MG63 (cell line): ENCODE results near the gene SORL1. TPM values are rescaled to one million over a fixed set of nuclear protein-coding genes. Genes with fewer than 3 reads are reported as not detected.
"Not testable (repeated sequence)": the region's sequence is repeated elsewhere in the genome, so short reads cannot be mapped to it uniquely, and the experiment has no call there.

Experiments
- DNase-seq: peaks from one replicate; pipeline ENCODE4 v3.0.0-alpha.2; 2020
- H3K27me3 ChIP-seq: fragments of 250-450 bp; sonication (Bioruptor Pico); 2 replicates; pipeline ENCODE4 v1.5.1; 2020; ENCODE audit warnings: mild to moderate bottlenecking, moderate library complexity
- H3K36me3 ChIP-seq: fragments of 250-450 bp; sonication (Bioruptor Pico); 2 replicates; pipeline ENCODE4 v1.5.1; 2020; ENCODE audit warnings: mild to moderate bottlenecking, moderate library complexity
- H3K4me3 ChIP-seq: fragments of 250-450 bp; sonication (Bioruptor Pico); 2 replicates; pipeline ENCODE4 v1.5.1; 2020; ENCODE audit warnings: mild to moderate bottlenecking, moderate library complexity
- H3K9me3 ChIP-seq: fragments of 250-450 bp; sonication (Bioruptor Pico); 2 replicates; pipeline ENCODE4 v1.5.1; 2020; ENCODE audit warnings: mild to moderate bottlenecking, moderate library complexity
- total RNA-seq: library from RNA; depleted of rRNA; stranded (reverse); fragments of >200 nt; shearing (Covaris generic); gene quantifications from 2 replicates; pipeline ENCODE4 v1.2.3, GENCODE V29; 2014; ENCODE audit warnings: low replicate concordance

Gene SORL1
- total RNA-seq, 1 experiment from 2014 or later: 0.69 TPM

GRCh38 chr11:121479698-121480238, 27.7 kb downstream of the SORL1 start:
- no peaks in the 10 kb centered on the region for H3K27me3 ChIP-seq
- H3K4me3 ChIP-seq: no peak overlapping the region
- DNase-seq: no peak
- no peaks in the 10 kb centered on the region for H3K36me3 ChIP-seq
- no peaks in the 10 kb centered on the region for H3K9me3 ChIP-seq

GRCh38 chr11:121481484-121482230, 29.5 kb downstream of the SORL1 start:
- not testable (repeated sequence) for H3K9me3 ChIP-seq, H3K36me3 ChIP-seq, H3K4me3 ChIP-seq, H3K27me3 ChIP-seq, DNase-seq

GRCh38 chr11:121482231-121483129, 30.4 kb downstream of the SORL1 start:
- no peaks in the 10 kb centered on the region for H3K27me3 ChIP-seq
- H3K4me3 ChIP-seq: no peak overlapping the region
- no peaks in the 10 kb centered on the region for H3K9me3 ChIP-seq
- no peaks in the 10 kb centered on the region for H3K36me3 ChIP-seq
- DNase-seq: no peak

- DNase-seq: no peak
- H3K27me3 ChIP-seq: no peaks in the 10 kb centered on the region
- no peak overlapping the region for H3K4me3 ChIP-seq
- H3K9me3 ChIP-seq: no peaks in the 10 kb centered on the region
- H3K36me3 ChIP-seq: no peaks in the 10 kb centered on the region
These were observed 31.8 kb downstream of the SORL1 start for GRCh38 chr11:121483805-121484480.

- no peak for DNase-seq
- Histone ChIP-seq H3K4me3 (no peak overlapping the region), H3K27me3 (no peaks in the 10 kb centered on the region), H3K9me3 (no peaks in the 10 kb centered on the region), H3K36me3 (no peaks in the 10 kb centered on the region)
These were observed 33.1 kb downstream of the SORL1 start for GRCh38 chr11:121485216-121485615.

GRCh38 chr11:121486054-121486453, 33.9 kb downstream of the SORL1 start:
- Histone ChIP-seq H3K36me3 (no peaks in the 10 kb centered on the region), H3K9me3 (no peaks in the 10 kb centered on the region), H3K4me3 (no peak overlapping the region), H3K27me3 (no peaks in the 10 kb centered on the region)
- no peak for DNase-seq

GRCh38 chr11:121487191-121487590, 35.1 kb downstream of the SORL1 start:
- Histone ChIP-seq H3K4me3 (no peak overlapping the region), H3K9me3 (no peaks in the 10 kb centered on the region), H3K27me3 (no peaks in the 10 kb centered on the region), H3K36me3 (no peaks in the 10 kb centered on the region)
- DNase-seq: no peak

GRCh38 chr11:121488170-121488569, 36.1 kb downstream of the SORL1 start:
- no peaks in the 10 kb centered on the region for H3K36me3 ChIP-seq
- no peaks in the 10 kb centered on the region for H3K9me3 ChIP-seq
- DNase-seq: no peak
- H3K4me3 ChIP-seq: no peak overlapping the region
- no peaks in the 10 kb centered on the region for H3K27me3 ChIP-seq

- no peaks in the 10 kb centered on the region for H3K9me3 ChIP-seq
- H3K4me3 ChIP-seq: no peak overlapping the region
- no peaks in the 10 kb centered on the region for H3K27me3 ChIP-seq
- H3K36me3 ChIP-seq: no peaks in the 10 kb centered on the region
- DNase-seq: no peak
These were observed 36.5 kb downstream of the SORL1 start for GRCh38 chr11:121488641-121489040.

- 0 out of 2 replicates have a peak, but pooled peaks cover 2% of the 10 kb centered on the region for H3K27me3 ChIP-seq
These were observed 37.7 kb downstream of the SORL1 start for GRCh38 chr11:121489823-121490222.

GRCh38 chr11:121494355-121495099, 42.4 kb downstream of the SORL1 start:
- no peak for DNase-seq
- 0 out of 2 replicates have a peak, but pooled peaks cover 2% of the 10 kb centered on the region for H3K27me3 ChIP-seq
- H3K4me3 ChIP-seq: no peak overlapping the region
- no peaks in the 10 kb centered on the region for H3K36me3 ChIP-seq
- no peaks in the 10 kb centered on the region for H3K9me3 ChIP-seq

More at GRCh38 chr11:121489823-121490222, 37.7 kb downstream of the SORL1 start:
- no peak for DNase-seq
- Histone ChIP-seq H3K36me3 (no peaks in the 10 kb centered on the region), H3K9me3 (no peaks in the 10 kb centered on the region), H3K4me3 (no peak overlapping the region)

- Histone ChIP-seq H3K4me3 (no peak overlapping the region), H3K36me3 (no peaks in the 10 kb centered on the region), H3K27me3 (0 out of 2 replicates have a peak, but pooled peaks cover 2% of the 10 kb centered on the region), H3K9me3 (no peaks in the 10 kb centered on the region)
- DNase-seq: no peak
These were observed 45.3 kb downstream of the SORL1 start for GRCh38 chr11:121497176-121497998.

GRCh38 chr11:121499405-121499804, 47.3 kb downstream of the SORL1 start:
- H3K9me3 ChIP-seq: 0 out of 2 replicates have a peak, but pooled peaks cover under 1% of the 10 kb centered on the region
- 0 out of 2 replicates have a peak, but pooled peaks cover under 1% of the 10 kb centered on the region for H3K27me3 ChIP-seq
- no peaks in the 10 kb centered on the region for H3K36me3 ChIP-seq
- no peak overlapping the region for H3K4me3 ChIP-seq
- no peak for DNase-seq

- H3K27me3 ChIP-seq: peaks cover under 1% of the 10 kb centered on the region; the same call in 1 of the 2 replicates
- H3K9me3 ChIP-seq: 0 out of 2 replicates have a peak, but pooled peaks cover 1% of the 10 kb centered on the region
- DNase-seq: no peak
- H3K4me3 ChIP-seq: no peak overlapping the region
- H3K36me3 ChIP-seq: no peaks in the 10 kb centered on the region
These were observed 48.2 kb downstream of the SORL1 start for GRCh38 chr11:121500275-121500674.

GRCh38 chr11:121500717-121501116, 48.6 kb downstream of the SORL1 start:
- DNase-seq: no peak
- Histone ChIP-seq H3K4me3 (no peak overlapping the region), H3K27me3 (peaks cover 5% of the 10 kb centered on the region; the same call in 1 of the 2 replicates), H3K36me3 (no peaks in the 10 kb centered on the region), H3K9me3 (0 out of 2 replicates have a peak, but pooled peaks cover 1% of the 10 kb centered on the region)
